Stomach (tissue), 4 donors: ENCODE data around the gene LDLR.

Experiments used
- CTCF ChIP-seq, 7 experiments: fragments of 450-650 bp in 4 of 7; fragments of 200-600 bp in 3 of 7; sonication (generic) in 3 of 7; IDR thresholded peaks; one replicate each; pipeline ENCODE4 v1.5.1; 2016 to 2019; ENCODE audit warnings: antibody characterized with exemption in 7 of 7, control low read depth in 2 of 7, mild to moderate bottlenecking in 1 of 7
- EP300 ChIP-seq: sonication (generic); formaldehyde crosslinking; IDR thresholded peaks from one replicate; pipeline ENCODE4 v1.6.1; 2017; ENCODE audit warnings: antibody characterized with exemption
- POLR2A ChIP-seq, 4 donors: fragments of 450-650 bp; IDR thresholded peaks; one replicate each; pipeline ENCODE4 v1.6.1; 2016; ENCODE audit warnings: antibody characterized with exemption in 4 of 4, control low read depth in 2 of 4, mild to moderate bottlenecking in 1 of 4, moderate library complexity in 1 of 4

- TF ChIP-seq CTCF (IDR thresholded peaks at IDR 0.05) (no peak), POLR2A (IDR thresholded peaks at IDR 0.05) (no peak), EP300 (no peak)
Measured at GRCh38 chr19:11098861-11099260, 9.6 kb downstream of the LDLR start.
